Sigmoid colon (tissue), 4 donors: ENCODE results near the gene SLC30A7.

ENCODE experiments used
- CTCF ChIP-seq, 4 experiments: fragments of 450-650 bp in 3 of 4; fragments of 200-600 bp in 1 of 4; IDR thresholded peaks; one replicate each; pipeline ENCODE4 v1.5.1; 2016 to 2019; ENCODE audit warnings: antibody characterized with exemption in 4 of 4, mild to moderate bottlenecking in 3 of 4, moderate library complexity in 2 of 4
- POLR2A ChIP-seq, 2 donors: fragments of 450-650 bp; IDR thresholded peaks; one replicate each; pipeline ENCODE4 v1.6.1; 2016; ENCODE audit warnings: antibody characterized with exemption in 2 of 2, mild to moderate bottlenecking in 2 of 2, moderate library complexity in 2 of 2
- POLR2AphosphoS5 ChIP-seq, 4 donors: sonication (generic); formaldehyde crosslinking; IDR thresholded peaks; one replicate each; pipeline ENCODE4 v1.6.1; 2017; ENCODE audit warnings: antibody characterized with exemption in 4 of 4

- TF ChIP-seq CTCF (IDR thresholded peaks at IDR 0.05) (no peak), POLR2A (IDR thresholded peaks at IDR 0.05) (no peak), POLR2AphosphoS5 (IDR thresholded peaks at IDR 0.05) (no peak)
Measured at GRCh38 chr1:100927276-100927675, 31.4 kb downstream of the SLC30A7 start.
